Fibroblast of lung (primary cell): ENCODE measurements around the gene CMBL. TPM values are rescaled to one million over a fixed set of nuclear protein-coding genes. Genes with fewer than 3 reads are reported as not detected.
"Not testable (repeated sequence)": the region's sequence is repeated elsewhere in the genome, so short reads cannot be mapped to it uniquely, and the experiment has no call there.

Source experiments
- DNase-seq, 2 donors: peaks; one replicate each; pipeline versions ENCODE4 v3.0.0 to v3.0.0-alpha.2; 2010; ENCODE audit warnings: low read depth in 2 of 2
- H2AFZ ChIP-seq: 2 replicates; pipeline ENCODE4 v1.5.1; 2012; ENCODE audit warnings: low read length, control low read depth, inconsistent platforms
- H3K27ac ChIP-seq: 2 replicates; pipeline ENCODE4 v1.5.1; 2011; ENCODE audit warnings: low read length, control low read depth; ENCODE audit not compliant: insufficient read depth
- H3K27me3 ChIP-seq: 2 replicates; pipeline ENCODE4 v1.5.1; 2011; ENCODE audit warnings: mild to moderate bottlenecking, low read length; ENCODE audit not compliant: control insufficient read depth, insufficient read depth
- H3K36me3 ChIP-seq: 2 replicates; pipeline ENCODE4 v1.5.1; 2011; ENCODE audit warnings: low read length; ENCODE audit not compliant: control insufficient read depth, insufficient read depth
- H3K4me1 ChIP-seq: 2 replicates; pipeline ENCODE4 v1.5.1; 2011; ENCODE audit warnings: low read length; ENCODE audit not compliant: control insufficient read depth, insufficient read depth; ENCODE audit errors: extremely low read depth
- H3K4me2 ChIP-seq: 2 replicates; pipeline ENCODE4 v1.5.1; 2011; ENCODE audit warnings: low read length, control low read depth; ENCODE audit not compliant: insufficient read depth; ENCODE audit errors: extremely low read depth
- H3K4me3 ChIP-seq, 4 experiments: fragments of 200-600 bp in 1 of 4; sonication (generic) in 1 of 4; replicated peaks in 1 of 4; 2 replicates each; pipeline ENCODE4 v1.5.1; 2011 to 2016; ENCODE audit warnings: low read length in 4 of 4, low read depth in 3 of 4, mild to moderate bottlenecking in 3 of 4, control low read depth in 2 of 4, inconsistent platforms in 1 of 4, mixed read lengths in 1 of 4; ENCODE audit not compliant: insufficient read depth in 1 of 4; ENCODE audit errors: control extremely low read depth in 1 of 4
- H3K79me2 ChIP-seq: 2 replicates; pipeline ENCODE4 v1.5.1; 2012; ENCODE audit warnings: mild to moderate bottlenecking, low read length, inconsistent platforms; ENCODE audit not compliant: control insufficient read depth, insufficient read depth
- H3K9ac ChIP-seq: 2 replicates; pipeline ENCODE4 v1.5.1; 2011; ENCODE audit warnings: mild to moderate bottlenecking, low read length, control low read depth; ENCODE audit not compliant: insufficient read depth
- H3K9me3 ChIP-seq: 2 replicates; pipeline ENCODE4 v1.5.1; 2012; ENCODE audit warnings: low read depth, low read length; ENCODE audit not compliant: control insufficient read depth, insufficient read depth
- H4K20me1 ChIP-seq: 2 replicates; pipeline ENCODE4 v1.5.1; 2011; ENCODE audit warnings: low read length; ENCODE audit not compliant: control insufficient read depth, insufficient read depth; ENCODE audit errors: extremely low read depth
- CTCF ChIP-seq, 2 donors: IDR thresholded peaks in 1 of 2; conservative IDR thresholded peaks in 1 of 2; 1 replicate in 1 of 2; 2 replicates in 1 of 2; pipeline ENCODE4 v1.5.1; 2011 to 2012; ENCODE audit warnings: low read length in 2 of 2, control low read depth in 1 of 2, inconsistent platforms in 1 of 2, low read depth in 1 of 2, mild to moderate bottlenecking in 1 of 2
- EZH2 ChIP-seq: IDR thresholded peaks from 2 replicates; pipeline ENCODE4 v1.5.1; 2012; ENCODE audit warnings: low read length, control low read depth, mild to moderate bottlenecking; ENCODE audit errors: missing control alignments
- polyA plus RNA-seq, 2 donors: library from polyadenylated mRNA; depleted of rRNA in 1 of 2; stranded (reverse) in 1 of 2; unstranded in 1 of 2; fragments of >200 nt; gene quantifications; 2 replicates each; pipeline ENCODE4 v1.2.1, GENCODE V29; 2011 to 2012; ENCODE audit warnings: missing spikeins in 1 of 2
- total RNA-seq: library from RNA; depleted of rRNA; stranded (reverse); fragments of >200 nt; gene quantifications from 2 replicates; pipeline ENCODE4 v1.2.1, GENCODE V29; 2014

The CMBL gene
- total and polyA plus RNA-seq, 2 donors (not counting 1 experiment from before 2014, with no cell fraction given) = 18.6 to 20.8 TPM

GRCh38 chr5:10286862-10287227 is 20.9 kb downstream of the CMBL start:
- Histone ChIP-seq H3K4me2 (no peak overlapping the region), H3K4me3 (no peak overlapping the region), H3K27me3 (no peaks in the 10 kb centered on the region), H3K9ac (no peak overlapping the region), H4K20me1 (no peaks in the 10 kb centered on the region), H3K4me1 (no peaks in the 10 kb centered on the region), H3K27ac (no peak overlapping the region), H3K79me2 (no peaks in the 10 kb centered on the region), H3K36me3 (no peaks in the 10 kb centered on the region), H2AFZ (no peak overlapping the region), H3K9me3 (no peaks in the 10 kb centered on the region)
- no peak for DNase-seq
- no peak for TF ChIP-seq EZH2
- TF ChIP-seq CTCF (conservative IDR thresholded peaks at IDR 0.05 in 1 of 2, IDR thresholded peaks at IDR 0.05 in 1 of 2; ENCODE audit: low read depth in 1 of 2, low read length in 2 of 2) = no peak

- TF ChIP-seq EZH2 (no peak), CTCF (conservative IDR thresholded peaks at IDR 0.05 in 1 of 2, IDR thresholded peaks at IDR 0.05 in 1 of 2; ENCODE audit: low read depth in 1 of 2, low read length in 2 of 2) (no peak)
- Histone ChIP-seq H3K9me3 (no peaks in the 10 kb centered on the region), H2AFZ (no peak overlapping the region), H3K9ac (no peak overlapping the region), H3K27me3 (no peaks in the 10 kb centered on the region), H3K36me3 (no peaks in the 10 kb centered on the region), H3K27ac (no peak overlapping the region), H4K20me1 (no peaks in the 10 kb centered on the region), H3K4me3 (no peak overlapping the region), H3K79me2 (no peaks in the 10 kb centered on the region), H3K4me2 (no peak overlapping the region), H3K4me1 (no peaks in the 10 kb centered on the region)
- peak in 1 of 2 donors; percentile 47 for DNase-seq
These were observed 21.4 kb downstream of the CMBL start for GRCh38 chr5:10286162-10286861.

- H2AFZ ChIP-seq, H4K20me1 ChIP-seq, H3K4me1 ChIP-seq, H3K4me2 ChIP-seq, H3K36me3 ChIP-seq, H3K9me3 ChIP-seq, H3K9ac ChIP-seq, H3K4me3 ChIP-seq, H3K27me3 ChIP-seq, H3K79me2 ChIP-seq, H3K27ac ChIP-seq: not testable (repeated sequence)
- DNase-seq = peak in 1 of 2 donors; percentile 68
These were observed 22.3 kb downstream of the CMBL start for GRCh38 chr5:10285362-10285761.
